AG08395 (cell line): ENCODE results near the gene CDH23.
A peak's percentile ranks its signal among the peaks of the same experiment; 100 is the strongest.

Experiments used
- DNase-seq: peaks from one replicate; pipeline ENCODE4 v3.0.0; 2012; ENCODE audit warnings: mixed read lengths, low spot score

Gene CDH23

GRCh38 chr10:71725249-71725648 lies 328.5 kb downstream of the CDH23 start:
- DNase-seq, result no peak

DNA sequence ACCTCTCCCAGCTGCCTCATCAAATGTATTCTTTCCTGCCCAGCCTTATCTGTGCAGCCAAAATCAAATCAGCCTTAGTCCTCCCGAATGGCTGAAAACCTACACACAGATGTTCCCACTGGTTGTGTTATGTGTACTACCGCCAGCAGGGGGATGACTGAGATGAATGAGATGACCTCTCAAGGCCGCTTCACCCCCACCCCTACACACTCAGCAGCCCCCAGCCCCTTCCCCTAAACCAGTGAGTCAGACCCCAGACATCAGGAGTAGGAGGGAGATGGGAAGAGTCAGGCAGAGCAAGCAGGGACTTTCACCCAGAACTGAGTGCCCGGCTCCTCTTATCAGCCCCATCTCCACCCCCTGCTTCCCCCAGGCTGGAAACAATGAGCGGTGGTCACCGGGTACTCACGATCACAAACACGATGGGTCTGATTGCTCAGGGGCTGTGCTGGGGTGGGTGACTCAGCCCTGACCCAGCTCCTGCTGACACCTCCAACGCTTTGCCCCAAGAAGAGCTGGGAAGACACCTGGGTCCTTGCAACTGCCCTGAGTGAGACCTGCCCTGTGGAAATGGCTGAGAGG lies 329.4 kb downstream of the CDH23 start:
- peak; percentile 42 for DNase-seq

- no peak for DNase-seq
Observed at GRCh38 chr10:71726580-71727104, 329.9 kb downstream of the CDH23 start.

- DNase-seq, result no peak
Observed at GRCh38 chr10:71727105-71727737, 330.5 kb downstream of the CDH23 start.

DNA sequence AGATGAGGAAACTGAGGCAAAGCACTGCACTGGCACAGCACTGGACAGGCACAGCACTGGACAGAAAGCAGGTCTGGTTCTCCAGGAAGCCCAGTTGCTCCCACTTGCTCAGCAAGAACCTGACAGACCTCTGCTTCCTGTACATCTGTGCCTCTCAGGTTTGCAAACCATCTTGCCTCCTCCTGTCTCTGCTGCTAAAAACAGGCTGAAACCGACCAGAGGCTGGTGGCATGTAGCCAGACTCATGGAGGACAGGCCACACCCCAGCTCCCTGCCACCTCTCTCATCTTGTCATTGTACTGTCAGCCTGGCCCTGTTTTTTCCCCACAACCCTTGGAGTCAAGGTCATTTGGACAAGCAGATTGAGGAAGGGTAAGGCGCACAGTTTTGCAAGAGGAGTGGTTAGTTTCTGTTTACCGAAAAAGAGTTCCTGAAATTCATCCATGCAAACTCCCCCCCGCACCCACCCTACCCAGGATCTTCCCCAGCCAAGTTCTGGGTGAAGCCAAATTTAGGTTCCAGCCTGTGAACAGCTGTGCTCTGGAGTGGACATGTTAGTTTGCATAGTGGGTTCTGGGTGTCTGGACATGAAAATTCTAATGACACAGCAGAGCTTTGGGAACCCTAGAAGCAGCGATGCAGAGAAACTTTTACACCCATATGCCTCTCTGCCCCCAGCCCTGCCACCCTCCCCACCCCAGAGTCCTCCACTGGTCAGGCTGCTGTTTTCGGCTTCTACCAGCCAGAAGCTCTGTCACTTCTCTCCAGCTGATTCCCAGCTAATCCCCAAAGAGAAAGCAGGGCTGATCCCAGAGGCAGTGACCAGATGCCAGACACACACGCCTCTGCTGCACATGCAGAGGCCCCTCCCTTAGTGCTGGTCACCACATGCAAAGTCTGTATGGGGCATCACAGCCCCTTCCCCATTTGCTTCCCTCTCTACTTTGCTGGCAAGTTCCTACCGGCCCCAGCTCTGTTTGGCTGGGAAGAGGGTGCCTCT lies 331.3 kb downstream of the CDH23 start:
- DNase-seq, result peak; percentile 54

DNA sequence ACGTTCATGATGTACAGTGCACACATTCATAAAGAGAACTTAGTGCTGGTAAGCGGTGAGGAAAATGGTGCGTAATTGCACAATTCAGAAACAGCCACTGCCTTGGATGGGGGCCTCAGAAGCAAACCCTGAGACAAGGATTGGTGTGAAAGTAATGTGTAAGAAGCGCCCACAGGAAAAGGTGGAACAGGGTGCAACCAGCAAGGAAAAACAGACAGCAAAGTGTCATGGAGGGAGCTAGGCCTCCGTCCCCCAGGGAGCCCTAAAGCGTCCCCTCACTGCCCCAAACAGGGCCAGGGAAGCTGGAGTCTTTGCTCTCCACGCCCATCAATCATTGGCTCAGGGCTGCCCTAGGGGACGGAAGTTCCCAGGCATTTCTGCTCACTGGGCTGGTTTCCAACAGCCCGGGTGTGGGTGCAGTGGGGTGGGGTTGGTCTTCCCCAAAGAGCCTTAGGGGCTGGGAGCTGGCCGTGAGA lies 332.5 kb downstream of the CDH23 start:
- no peak for DNase-seq

DNA sequence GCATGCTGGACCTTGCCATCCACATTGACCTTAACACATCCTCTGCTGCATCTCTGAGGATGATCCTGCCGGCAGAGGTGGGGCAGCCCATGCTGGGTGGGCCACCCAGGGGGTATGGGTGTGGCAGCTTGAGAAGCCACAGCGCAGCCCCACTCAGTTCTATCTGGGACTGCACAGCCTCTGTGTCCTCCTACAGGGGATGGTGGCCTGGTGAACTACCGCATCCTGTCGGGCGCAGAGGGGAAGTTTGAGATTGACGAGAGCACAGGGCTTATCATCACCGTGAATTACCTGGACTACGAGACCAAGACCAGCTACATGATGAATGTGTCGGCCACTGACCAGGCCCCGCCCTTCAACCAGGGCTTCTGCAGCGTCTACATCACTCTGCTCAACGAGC lies 335.1 kb downstream of the CDH23 start:
- no peak for DNase-seq

DNA sequence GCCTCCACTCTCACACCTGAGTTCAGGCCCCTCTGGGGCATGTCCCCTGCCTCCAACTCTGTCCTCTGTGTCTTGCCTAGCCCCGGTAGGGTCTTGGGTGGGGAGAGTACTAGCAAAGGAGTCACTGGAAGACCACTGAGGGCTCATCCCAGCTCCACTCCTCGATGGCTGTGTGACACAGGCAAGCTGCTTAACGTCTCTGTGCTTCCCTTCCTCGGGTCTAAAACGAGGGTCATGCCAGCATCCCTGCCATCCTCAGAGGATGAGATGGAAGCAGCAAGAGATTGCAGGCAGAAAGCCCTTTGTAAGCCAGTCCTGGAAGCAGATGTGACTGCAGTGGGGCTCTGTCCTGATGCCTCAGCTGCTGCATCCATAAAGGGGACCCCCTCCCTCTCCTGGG lies 338.1 kb downstream of the CDH23 start:
- no peak for DNase-seq

- no peak for DNase-seq
Observed at GRCh38 chr10:71735709-71736569, 339.2 kb downstream of the CDH23 start.

GRCh38 chr10:71736570-71736952 lies 339.8 kb downstream of the CDH23 start:
- no peak for DNase-seq

- peak; percentile 13 for DNase-seq
Observed at GRCh38 chr10:71737001-71737833, 340.5 kb downstream of the CDH23 start.

GRCh38 chr10:71737834-71738197 lies 341.1 kb downstream of the CDH23 start:
- DNase-seq, result peak; percentile 65

GRCh38 chr10:71739358-71739900 lies 342.7 kb downstream of the CDH23 start:
- no peak for DNase-seq

DNA sequence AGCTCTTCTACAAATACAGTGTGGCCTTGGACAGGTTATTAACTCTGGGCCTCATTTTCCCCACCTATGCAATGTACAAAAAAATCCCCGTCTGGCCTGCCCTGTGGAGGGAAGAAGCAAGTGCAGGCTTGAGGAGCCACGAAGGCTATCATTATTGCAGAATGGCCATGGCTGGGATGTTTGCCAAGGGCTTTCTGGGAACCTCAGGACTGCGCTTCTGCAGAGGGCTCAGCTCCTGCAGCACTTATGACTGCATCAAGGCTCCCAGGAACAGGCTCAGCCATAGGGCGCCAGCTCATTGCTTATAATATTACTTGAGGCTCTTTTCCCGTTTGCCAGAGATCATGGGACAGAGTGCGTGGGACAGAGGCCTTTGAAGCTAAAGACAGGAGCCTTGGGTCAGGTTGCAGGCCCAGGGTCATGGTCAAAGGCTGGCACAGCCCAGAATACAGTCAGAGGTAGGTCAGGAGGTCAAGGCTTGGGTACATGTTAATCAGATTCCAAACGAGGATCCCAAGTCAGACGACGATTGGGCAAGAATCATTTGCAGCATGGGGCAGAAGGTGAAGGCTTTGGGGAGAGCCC lies 343.4 kb downstream of the CDH23 start:
- DNase-seq, result peak; percentile 52

GRCh38 chr10:71741029-71741428 lies 344.3 kb downstream of the CDH23 start:
- no peak for DNase-seq

GRCh38 chr10:71741671-71742070 lies 345.0 kb downstream of the CDH23 start:
- no peak for DNase-seq

DNA sequence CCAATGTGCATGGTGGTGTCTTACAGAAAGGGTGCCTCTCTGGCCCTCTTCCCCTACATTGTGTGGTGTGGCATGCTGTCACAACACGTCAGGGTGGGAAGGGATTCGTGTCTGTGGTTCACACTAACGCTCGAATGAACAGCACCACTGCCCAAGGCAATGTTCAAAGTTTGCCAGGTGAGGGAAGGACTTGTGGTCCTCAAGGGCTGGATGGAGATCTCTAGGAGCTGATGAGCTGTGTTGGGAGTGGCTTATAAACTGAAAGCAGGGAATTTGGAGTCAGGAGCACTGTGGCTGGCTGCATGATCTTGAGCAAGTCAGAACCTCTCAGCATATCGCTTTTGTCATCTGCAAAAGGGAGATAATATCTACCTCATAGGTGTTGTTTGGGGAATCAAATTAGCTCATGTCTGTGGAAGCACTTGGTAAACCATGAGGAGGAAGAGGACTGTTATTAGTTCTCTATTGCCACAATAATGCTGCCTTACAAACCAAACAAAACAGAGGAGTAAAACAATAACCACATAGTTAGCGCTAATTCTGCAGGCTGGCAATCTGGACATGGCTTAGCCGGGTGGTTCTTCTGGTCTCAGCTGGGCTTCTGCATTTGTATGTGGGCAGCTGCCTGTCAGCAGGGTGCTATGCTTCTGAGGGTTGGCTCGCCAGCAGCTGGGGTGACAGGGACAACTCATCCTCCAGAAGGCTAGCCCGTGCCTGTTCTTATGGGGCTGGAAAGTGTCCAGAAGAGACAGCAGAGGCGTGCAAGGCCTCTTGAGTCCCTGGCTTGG lies 345.8 kb downstream of the CDH23 start:
- DNase-seq, result no peak

DNA sequence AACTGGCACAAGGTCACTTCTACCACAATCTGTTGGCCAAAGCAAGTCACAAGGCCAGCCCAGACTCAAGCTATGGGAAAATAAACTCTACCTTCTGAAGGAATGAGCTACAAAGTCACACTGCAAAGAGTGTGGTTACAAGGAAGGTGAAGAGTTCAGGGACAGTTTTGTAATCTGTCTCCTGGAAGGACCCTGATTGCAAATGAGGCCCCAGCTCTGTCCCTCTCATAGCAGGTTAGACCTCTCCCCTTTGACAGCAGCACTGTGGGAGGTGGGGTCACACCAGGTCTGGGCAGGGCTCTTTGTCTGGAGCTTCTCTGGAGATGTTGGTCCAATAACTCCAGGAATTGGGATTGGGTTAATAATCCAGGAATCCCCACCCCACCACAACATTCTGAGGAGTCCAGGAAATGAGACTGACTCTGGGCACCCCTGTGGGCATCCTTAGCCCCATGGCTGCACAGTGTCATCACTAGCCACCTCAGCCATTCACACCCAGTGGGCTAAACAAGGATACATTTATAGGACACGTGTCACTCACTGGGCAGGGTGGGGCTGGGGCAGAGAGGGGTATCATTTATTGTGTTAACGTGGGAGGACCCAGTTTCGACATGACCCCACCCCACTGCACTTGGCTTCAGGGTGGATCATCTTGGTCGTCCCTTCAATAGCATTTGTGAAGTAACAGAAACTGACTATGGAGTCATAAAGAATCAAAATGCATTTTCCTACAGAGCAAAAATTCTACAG lies 346.5 kb downstream of the CDH23 start:
- no peak for DNase-seq
